Stimulated activated CD8-positive, alpha-beta memory T cell treated with anti-CD3 and anti-CD28 coated beads, Interleukin-15, amount 100 ng/mL, for 48 hours (primary cell): ENCODE measurements around the gene NAV2.

ENCODE experiments used
- DNase-seq, 2 donors: peaks; one replicate each; pipeline ENCODE4 v3.0.0-alpha.2; 2020; ENCODE audit warnings: low read depth in 2 of 2

NAV2 gene

DNA sequence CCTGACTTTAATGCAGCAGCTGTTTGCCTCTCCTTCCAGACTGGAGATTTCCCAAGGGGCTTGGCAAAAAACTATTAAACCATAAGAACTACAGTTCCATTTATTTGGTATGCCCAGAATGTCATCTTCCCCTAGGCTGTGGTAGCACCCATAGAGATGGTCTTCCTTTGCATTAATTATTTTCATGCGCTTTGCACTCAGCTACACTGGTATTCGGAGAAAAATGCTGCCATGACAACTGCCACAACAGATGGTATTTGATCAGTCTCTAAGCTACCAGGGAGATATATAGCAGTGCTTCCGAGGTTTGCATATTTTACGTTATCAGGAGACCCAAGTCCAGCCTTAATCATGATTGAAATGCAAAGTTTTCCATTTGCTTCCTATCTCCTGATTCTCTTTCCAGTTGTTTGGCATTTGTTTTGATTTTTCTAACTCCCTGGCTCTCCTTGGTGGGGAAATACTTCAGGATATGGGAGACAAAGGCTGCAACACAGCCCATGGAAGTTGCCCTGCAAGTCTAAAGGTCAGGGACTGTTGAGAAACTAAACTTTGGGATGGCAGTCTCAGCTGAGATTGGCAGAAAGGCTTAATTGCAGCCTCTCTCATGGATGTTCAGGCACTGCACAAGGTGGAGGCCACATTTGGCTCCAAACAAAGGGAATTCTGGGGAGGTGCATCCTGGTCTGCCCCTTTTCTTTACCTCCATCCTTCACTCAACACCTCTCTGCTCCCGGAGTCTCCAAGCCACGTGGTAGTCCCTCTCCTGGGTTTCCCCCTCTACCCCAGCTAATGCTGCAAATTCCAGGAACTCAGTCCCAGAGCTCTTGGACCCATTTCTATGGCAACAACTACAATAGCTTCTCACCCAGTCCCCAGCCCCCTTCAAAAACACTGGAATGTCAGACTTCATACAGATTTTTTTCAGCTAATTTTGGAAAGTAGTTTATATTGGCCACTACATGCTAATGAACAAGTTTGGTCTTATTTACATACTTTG lies 151.8 kb downstream of the NAV2 start:
- DNase-seq: no peak

DNA sequence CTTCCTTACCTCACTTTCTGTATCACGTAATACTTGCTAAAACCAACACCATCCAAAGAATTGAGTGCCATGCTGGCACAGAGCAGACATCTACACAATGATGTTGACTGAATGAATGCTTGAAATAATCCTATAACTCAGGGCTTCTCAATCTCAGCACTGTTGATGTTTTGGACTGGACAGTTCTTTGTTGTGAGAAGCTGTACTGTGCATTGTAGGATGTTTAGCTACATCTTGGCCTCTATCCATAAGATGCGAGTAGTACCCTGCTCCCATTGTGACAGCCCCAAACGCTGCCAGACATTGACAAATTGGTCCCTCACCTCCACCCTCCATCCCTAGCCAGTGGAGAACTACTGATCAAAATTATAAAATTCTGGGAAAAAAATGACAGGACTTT lies 153.4 kb downstream of the NAV2 start:
- no peak for DNase-seq

DNA sequence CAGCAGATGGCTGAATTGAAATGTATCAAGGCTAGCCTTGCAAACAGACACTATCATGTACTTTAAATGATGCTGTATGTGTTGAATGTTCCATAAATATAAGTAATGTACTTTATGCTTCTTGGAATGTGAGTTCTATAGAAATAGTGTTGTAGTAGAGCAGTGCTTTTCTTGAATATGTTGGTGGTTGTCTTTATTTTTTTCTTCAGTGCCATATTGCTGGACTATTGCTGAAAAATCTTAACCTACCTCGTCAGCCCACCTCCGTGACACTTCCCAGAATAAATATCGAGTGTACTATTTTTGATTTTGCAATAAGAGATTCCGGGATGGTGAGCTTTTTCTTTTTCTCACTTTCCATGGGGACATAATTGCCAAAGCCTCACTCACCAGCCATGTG lies 153.9 kb downstream of the NAV2 start:
- DNase-seq: no peak

DNA sequence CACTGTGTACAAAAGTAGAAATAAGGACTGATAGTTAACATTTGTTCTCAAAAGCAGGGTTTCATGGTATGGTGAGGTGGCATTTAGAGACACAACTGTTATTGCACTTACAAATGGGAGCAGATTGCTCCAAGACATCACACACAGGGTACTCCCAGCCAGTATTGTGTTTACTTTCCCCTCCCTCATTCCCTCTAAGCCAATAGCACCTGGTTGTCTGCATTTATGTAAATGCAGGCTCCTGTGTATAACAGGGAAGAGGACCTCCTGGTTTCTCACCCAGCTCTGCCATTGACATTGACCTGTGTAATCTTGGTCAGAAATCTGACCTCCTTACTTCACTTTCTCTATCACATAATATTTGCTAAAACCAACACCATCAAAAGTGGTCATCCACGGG lies 154.4 kb downstream of the NAV2 start:
- DNase-seq: no peak

DNA sequence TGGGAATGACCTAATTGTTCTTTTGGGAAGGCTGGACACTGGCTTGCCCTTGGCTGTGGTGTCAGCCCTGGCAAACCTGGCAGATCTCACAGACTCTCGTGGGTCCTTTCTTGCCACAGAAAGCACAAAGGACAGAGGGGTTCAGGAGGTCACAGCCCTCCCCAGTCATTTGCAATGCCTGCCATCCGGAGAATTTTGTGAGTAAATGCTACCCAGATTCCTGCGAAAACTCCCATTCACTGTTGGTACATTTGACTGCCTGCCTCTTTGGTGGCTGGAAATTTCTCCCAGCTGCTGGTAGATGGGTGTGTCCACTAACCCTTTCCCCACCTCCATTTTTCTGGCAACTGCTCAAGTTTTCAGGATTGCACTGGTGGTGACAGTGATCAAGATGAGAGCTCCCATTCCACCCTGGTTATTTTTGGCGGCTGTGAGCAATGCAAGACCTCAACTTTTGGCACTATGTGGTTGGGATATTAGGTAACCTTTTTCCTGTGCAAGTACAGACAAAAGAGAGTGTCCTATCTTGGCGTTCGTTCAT lies 155.7 kb downstream of the NAV2 start:
- no peak for DNase-seq

DNA sequence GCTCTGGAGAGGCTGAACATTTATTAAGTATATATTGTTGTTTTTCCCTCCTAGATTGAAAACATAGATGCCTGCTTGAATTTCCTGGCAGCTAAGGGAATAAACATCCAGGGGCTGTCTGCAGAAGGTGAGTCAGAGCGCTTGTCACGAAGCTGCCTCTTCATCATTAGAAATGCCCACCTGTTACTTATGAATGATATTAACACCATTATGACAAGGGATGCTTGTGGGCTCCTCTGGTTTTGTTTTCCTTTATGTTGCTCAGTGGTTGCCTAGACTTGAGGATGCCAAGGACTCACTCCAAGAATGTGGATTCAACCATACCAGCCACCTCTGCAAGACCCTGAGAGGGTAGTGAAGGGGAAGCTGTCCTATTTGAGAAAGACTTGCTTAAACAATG lies 156.2 kb downstream of the NAV2 start:
- DNase-seq: no peak

DNA sequence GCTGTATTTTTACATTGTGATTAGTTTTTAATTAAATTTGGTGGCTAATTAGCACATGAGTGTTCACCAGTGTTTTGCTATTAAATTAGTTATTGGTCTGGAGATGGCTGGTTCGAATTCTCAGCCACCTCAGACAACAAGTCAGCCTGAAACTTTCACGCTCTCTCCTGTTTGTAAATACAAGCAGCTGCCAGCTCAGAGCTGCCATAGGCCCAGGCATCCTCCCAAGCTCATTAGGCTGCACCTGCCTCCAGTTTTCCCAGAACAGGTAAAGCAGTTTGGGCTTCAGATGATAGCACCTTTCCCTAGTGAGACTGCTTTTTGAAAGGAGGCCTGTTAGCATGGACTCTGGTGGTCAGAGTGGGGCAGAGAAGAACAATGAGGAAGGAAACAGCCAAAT lies 156.8 kb downstream of the NAV2 start:
- DNase-seq: no peak

DNA sequence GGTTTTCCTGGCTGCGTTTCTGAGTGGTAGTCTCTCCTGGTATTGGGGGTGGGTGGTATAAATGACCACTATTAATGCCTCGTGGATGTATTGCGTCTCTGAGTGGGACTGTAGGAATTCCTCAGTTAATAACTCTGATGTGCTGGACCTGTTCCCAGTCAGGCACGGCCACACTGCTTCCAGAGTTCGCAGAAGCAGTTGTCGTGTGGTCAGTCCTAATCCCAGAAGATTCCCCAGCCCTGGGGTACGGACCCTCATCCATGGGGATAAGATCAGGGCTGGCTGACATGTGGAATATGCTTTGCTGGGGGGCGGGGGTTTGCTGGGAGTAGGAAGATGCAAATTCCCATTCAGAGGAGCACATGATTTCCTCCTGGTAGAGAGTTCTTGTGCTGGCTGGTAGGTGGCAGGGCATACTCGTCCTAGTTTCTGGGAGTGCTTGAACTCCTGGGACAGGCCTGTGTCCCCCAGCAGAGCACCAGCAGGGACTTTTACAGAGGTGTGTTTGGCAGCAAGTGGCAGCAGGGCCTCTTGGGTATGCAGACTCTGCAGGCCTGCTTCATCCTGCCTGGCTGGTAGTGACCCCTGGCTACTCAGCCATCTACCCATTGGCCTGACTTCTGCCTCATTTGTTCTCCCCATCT lies 157.4 kb downstream of the NAV2 start:
- no peak for DNase-seq

DNA sequence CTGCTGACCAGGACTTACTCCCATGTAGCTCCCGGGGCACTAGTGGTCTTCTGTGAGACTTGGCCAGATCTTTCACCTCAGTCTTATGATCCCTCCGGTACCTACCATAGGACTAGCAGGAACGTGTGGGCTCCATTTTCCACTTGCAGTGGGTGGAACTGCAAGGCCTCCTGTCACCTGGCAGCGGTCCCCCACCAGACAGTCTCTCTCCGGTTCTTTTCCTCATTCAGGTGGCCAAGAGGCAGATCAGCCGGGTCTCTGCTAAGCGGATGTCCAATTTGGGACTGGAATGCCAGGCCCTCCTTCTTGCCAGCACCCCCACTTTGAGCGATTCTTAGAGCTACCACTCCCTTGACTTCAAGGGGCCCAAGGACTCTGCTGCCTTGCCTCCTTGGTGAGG lies 158.9 kb downstream of the NAV2 start:
- no peak for DNase-seq

DNA sequence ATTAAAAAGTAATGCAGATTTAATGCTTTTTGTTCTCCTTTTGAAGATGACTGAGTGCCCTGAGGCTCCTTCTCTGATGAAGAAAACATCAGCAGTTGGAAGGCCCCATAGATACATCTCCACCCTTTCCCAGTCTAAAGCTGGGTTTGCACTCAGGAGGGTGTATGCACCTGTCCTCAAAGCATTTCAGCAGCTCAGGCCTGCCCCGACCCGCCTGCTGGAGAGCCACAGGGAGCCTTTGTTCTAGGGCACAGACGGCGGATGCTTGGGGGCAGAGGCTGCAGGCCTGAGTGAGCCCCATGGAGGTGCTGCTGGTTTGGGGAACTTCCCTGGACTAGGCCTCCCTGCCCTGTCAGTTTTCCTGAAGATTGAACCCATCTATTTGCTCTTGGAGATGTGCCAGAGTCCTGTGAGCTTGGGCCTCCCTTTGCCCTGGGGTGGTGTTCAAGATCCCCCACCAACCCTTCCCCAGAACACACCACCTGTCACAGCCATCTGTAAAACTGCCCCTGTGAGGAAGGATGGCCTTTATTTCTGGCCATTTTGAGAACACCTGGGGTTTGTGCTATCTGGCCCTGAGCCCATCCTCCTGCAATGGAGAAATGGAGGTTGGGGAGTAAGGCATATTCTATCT lies 160.0 kb downstream of the NAV2 start:
- DNase-seq: no peak

DNA sequence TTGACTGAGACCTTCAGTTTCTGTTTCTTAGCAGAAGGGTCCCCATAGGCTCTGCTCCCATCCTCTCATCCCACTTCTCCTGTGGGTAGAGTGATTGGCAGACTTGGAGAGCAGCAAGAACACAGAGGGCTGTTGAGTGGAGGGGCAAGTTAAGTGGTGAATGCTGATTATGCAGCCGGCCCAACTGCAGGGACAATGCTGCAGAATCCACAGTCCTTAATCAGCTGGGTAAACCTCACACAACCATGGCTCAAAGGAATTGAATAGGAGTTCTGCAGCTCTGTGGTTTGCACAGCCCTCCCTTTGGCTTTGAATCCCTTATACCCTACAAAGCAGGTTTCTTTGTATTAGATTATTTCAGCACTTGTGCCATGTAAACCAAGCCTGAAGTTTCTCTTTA lies 161.1 kb downstream of the NAV2 start:
- no peak for DNase-seq

DNA sequence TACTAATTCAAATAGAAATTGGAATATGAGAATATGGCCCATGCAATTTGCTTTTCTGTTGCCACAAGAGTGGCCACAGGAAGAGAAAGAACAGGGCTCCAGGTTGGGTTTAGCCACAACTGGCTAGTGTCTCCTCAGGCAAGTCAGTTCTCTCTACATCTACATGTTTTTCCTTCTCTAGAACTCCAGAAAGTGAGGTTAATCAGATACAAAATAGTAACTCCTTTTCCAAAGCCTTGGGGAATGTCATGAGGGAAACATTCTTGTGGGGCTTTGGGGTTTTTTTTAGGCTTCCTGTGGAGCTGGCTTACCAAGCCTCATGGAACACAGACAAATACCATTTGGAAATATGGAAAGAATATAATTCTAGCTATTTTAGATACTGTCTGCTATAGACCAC lies 161.6 kb downstream of the NAV2 start:
- DNase-seq: no peak

DNA sequence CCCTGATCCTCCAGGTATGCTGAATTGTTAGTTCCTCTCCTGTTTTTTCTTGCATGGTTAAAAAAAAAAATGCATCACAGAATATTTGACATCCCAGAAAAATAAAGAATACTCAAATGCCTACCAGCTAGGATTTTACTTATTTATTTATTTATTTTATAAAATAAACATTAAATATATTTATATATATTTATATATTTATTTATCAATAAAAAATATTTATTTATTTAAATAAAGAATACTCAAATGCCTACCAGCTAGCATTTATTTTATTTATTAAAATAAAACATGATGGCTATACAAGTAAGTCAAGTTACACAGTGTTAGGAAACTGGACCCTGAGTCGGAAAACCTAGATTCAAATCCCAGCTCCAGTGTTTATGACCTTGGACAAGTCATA lies 164.1 kb downstream of the NAV2 start:
- DNase-seq: no peak

DNA sequence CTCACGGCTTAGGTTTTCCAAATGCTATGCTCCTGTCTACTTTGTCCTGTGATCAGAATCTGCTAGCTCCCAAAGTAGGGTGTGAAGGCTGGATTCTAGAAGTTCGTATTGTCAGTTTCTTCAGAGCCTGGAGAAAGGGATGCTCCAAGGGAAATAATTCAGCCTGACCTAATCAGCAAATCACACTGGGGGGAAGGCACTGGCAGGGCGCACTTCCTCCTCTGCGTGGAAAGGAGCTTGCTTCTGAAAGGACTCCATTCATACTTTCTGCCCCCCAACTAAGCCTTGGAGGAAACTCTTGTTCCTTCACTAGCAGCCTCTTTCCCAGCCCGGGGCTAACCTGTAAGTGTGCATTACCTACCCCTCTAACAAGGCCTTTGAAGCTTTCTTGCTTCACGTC lies 165.9 kb downstream of the NAV2 start:
- DNase-seq: no peak

DNA sequence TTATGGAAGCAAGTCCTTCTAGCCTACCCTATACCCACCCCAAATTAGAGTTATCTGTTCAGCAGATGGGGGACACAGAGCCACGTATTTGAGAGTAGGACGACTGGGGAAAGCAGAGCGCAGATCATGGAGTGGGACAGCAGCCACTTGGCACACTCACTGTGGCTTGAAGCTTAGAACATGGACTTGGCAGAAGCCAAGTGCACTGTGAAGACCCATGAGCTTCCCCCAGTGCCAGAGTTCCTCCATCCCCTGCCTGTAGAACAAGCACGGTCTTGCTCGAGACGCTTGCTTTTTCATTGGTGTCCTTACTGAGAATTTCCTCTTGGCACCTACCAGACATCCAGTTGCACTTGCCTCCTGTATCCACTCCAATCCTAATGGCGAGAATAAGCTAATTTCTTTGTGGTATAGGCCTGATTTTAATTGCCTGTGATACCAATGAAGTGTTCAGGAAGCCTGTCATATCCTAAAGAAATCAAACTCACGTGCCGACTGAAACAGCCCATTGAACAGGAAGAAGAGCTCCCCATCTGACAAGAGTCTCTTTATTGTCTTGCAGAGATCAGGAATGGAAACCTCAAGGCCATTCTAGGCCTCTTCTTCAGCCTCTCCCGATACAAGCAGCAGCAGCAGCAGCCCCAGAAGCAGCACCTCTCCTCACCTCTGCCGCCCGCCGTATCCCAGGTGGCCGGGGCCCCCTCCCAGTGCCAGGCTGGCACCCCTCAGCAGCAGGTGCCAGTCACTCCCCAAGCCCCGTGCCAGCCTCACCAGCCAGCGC lies 166.9 kb downstream of the NAV2 start:
- no peak for DNase-seq

DNA sequence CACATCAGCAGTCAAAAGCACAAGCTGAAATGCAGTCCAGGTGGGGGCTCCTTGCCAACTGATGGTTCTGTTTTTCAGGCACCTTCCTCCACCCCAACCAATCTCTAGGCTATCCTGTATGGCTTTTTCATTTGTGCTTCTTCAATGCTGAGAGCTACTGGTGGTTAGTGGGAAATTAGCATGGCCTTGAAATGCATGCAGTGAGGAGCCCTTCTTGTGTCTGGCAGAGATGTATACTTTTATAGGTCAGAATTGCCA lies 167.4 kb downstream of the NAV2 start:
- no peak for DNase-seq

DNA sequence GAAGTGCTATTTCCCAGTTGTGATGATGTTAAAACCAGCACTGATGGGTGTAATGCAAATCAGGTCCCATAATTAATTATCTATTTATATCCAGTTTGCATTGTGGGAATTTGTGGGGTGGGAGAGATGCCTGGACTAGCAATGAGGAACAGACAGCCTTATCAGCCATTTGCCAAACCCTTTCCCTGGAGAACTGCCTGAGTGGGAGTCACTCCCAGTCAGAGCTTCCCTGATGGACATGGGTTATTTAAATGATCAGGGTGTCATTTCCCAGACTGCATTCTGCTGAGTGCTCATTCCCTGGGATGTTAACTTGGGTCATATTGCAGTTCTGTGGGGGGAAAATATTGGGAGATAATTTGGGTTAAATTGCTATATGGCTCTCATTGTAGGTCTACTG lies 168.5 kb downstream of the NAV2 start:
- DNase-seq: no peak

DNA sequence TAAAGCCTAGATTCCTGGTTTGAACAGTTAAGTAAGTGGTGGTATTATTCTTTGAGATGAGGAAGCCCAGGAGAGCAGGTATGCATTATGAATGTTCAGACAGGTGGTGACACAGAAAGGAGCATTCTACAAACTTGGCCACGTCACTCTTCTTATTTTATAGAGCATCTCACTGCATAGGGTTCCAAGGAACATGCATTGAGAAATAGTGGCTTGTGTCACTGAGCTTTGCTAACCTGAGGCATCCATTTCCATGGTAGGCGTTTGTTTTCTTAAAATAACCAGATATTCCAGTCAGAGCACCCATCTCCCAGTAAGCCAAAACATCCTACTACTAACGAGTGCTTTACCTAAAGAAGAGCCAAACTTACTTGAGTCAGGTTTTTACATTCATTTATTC lies 169.7 kb downstream of the NAV2 start:
- no peak for DNase-seq

DNA sequence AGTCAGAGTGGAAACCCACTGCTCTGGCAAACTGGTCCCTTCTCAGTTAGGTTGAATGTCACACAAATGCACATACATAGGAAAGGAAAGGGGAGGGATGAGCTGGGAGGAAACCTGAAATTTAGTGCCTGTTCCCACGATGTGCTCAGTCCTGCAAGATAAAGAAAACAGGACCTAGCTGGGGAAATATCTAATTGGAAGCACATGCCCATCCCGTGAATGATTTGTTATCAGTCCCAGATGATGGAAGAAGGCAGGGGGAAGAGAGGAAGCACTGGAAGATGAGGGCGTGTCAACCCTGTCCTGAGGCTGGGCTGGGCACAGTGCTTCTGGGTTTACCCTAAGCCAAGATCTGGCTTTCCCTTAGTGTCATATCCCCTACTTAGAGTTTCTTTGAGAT lies 173.9 kb downstream of the NAV2 start:
- DNase-seq: no peak

DNA sequence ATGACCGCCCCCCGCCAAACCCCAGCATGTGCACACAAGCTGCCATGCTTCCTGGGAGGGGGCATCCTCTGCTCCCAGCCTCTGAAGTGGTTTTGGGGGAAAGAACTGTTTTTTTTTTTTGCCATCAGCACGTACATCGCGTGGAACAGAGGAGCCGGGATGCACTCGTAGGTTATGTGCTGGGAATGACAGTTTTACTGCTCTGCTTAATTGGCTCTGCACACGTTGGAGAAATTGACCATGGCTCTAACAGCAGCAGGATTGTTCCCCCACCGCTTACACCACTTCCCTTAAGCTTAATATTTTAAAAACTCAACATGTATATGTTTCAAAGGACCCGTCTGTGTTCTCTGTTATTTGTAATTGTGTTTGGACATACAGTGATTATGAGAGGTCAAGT lies 175.2 kb downstream of the NAV2 start:
- DNase-seq: no peak

DNA sequence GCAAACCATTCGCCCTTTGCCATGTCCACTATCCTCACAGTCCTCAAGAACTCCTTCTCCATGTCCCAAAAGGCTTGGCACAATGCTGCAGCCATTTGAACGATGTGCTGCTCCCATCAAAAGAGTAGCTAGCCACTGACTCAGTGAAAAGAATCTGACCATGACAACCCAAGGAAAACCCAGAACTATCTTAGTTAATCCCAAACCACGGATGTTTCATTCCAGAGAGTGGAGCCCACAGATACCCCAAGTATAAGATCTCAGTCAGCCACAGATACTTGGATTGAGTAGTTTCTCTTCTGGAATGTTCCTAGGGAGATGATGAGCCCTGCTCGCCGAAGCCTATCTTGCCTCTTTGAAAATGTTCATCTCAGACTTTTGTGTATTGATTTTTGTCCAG lies 176.9 kb downstream of the NAV2 start:
- no peak for DNase-seq

DNA sequence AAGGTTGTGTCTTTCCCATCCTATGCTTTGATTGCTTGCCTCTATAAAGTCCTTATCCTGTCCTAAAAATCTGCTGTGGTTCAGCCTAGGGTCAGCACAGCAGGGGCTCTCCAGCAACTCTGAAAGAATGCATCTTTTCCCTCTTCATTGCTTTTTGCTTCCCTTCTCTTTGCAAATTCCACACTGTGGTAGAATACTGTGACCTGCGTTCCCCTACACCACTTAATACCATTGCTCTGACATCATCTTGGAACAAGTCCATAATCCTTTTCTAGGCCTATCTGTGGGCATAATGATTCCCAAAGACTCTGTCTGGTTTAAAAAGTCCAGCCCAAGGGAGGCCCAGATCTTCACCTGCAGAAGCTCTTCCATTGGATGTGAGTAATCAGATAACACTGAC lies 177.7 kb downstream of the NAV2 start:
- no peak for DNase-seq
